PFSK-1 (cell line): ENCODE measurements around the gene SPATS2L.

ENCODE experiments used
- FOXP2 ChIP-seq: optimal IDR thresholded peaks from 2 replicates; pipeline ENCODE3; 2011; ENCODE audit warnings: borderline replicate concordance, control low read depth, inconsistent platforms; ENCODE audit not compliant: insufficient read depth; ENCODE audit errors: extremely low read length, extremely low read depth
- POLR2AphosphoS5 ChIP-seq: IDR thresholded peaks from 2 replicates; pipeline ENCODE4 v1.6.1; 2012; ENCODE audit warnings: low read depth, mild to moderate bottlenecking, control low read depth, low read length, moderate library complexity
- SIN3A ChIP-seq: IDR thresholded peaks from 2 replicates; pipeline ENCODE4 v1.6.1; 2012; ENCODE audit warnings: mild to moderate bottlenecking, low read length, moderate library complexity, borderline replicate concordance; ENCODE audit not compliant: insufficient read depth
- TAF1 ChIP-seq: IDR thresholded peaks from 2 replicates; pipeline ENCODE4 v1.6.1; 2012; ENCODE audit warnings: low read length, control low read depth, borderline replicate concordance; ENCODE audit not compliant: insufficient read depth

DNA sequence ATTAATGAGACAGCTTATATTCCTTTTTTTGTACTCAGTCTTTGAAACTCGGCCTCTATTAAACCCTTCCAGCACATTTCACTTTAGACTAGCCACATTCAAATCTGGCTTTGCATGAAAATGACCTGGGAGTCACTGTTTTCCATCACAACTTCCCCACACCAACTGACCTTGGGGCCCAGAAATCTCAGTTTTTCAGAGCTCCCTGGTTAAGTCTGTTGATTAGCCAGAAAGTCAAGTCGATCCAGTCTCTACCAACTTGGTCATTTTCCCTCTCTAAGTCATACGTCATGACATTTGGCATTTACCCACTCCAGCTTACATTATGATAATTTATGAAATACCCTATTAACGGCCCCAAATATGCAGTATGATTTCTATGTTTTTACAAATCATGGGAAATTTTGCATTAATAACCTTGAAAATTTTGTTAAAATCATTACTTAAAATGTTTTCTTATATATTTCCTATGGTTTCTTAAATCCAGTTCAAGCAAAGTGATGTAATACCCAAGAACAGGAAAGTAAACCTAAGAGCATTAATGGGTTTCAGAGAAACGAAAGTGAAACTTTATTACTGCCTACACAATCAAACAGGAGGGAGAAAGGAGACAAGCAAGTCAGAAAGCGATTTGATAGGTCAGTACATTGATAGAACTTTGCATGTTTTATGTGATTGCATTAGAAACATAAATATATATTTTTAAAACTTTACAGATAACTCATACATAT lies 77.1 kb downstream of the SPATS2L start:
- TF ChIP-seq TAF1, result no peak
- TF ChIP-seq POLR2AphosphoS5, result no peak
- no peak for TF ChIP-seq SIN3A
- no peak for TF ChIP-seq FOXP2
